Measurements from ENCODE around the gene BHLHE41. TPM values are rescaled to one million over a fixed set of nuclear protein-coding genes. Genes with fewer than 3 reads are reported as not detected.

Gene BHLHE41
- total RNA-seq, 5 donors from 2014 or later (not counting 1 experiment from before 2014, with no cell fraction given), result 0.46 to 1.7 (median 1.3) TPM; not detected in 2

- Histone ChIP-seq H3K9me3 (no peaks in the 10 kb centered on the region), H3K36me3 (ENCODE audit: control insufficient read depth in 2 of 2, extremely low read depth in 1 of 2, insufficient read depth in 1 of 2, low read length in 1 of 2) (no peaks in the 10 kb centered on the region), H3K4me1 (ENCODE audit: control insufficient read depth in 1 of 2, extremely low read depth in 1 of 2, insufficient read depth in 2 of 2, low read length in 2 of 2) (no peaks in the 10 kb centered on the region), H3K27ac (ENCODE audit: low read length) (no peak overlapping the region), H3K4me3 (ENCODE audit: control insufficient read depth in 1 of 2, extremely low read depth in 1 of 2, low read length in 1 of 2) (no peak overlapping the region), H3K27me3 (replicated peaks in 1 of 2; ENCODE audit: control insufficient read depth in 2 of 2, extremely low read depth in 1 of 2, insufficient read depth in 2 of 2, low read length in 1 of 2) (no peaks in the 10 kb centered on the region)
- Mint-ChIP-seq H3K4me1 (peaks cover 0 to 4% (median 0%) of the 10 kb centered on the region in 3 donors), H3K27me3 (no peaks in the 10 kb centered on the region), H3K9me3 (no peaks in the 10 kb centered on the region), H3K27ac (no peak overlapping the region), H3K4me3 (no peak overlapping the region), H3K36me3 (no peaks in the 10 kb centered on the region)
- ChIA-PET POLR2A (no interaction called here), CTCF (interaction anchor here in 1 of 2 donors (0.7 to 1.1 kb wide), 3 partner anchors 432 to 1293 kb away, joined by 3 to 4 read pairs (median 3); no protein-coding TSS in a partner anchor)
- DNase-seq (peak in 1 of 35 experiments; percentile 24), ATAC-seq (replicated peaks in 1 of 4) (peak in 1 of 4 experiments; percentile 84)
- WGBS (ENCODE audit: insufficient coverage), result no CpG with 5 or more reads among the region's 4 CpGs
Measured at GRCh38 chr12:26092346-26093105, 32.3 kb downstream of the BHLHE41 start.

DNA sequence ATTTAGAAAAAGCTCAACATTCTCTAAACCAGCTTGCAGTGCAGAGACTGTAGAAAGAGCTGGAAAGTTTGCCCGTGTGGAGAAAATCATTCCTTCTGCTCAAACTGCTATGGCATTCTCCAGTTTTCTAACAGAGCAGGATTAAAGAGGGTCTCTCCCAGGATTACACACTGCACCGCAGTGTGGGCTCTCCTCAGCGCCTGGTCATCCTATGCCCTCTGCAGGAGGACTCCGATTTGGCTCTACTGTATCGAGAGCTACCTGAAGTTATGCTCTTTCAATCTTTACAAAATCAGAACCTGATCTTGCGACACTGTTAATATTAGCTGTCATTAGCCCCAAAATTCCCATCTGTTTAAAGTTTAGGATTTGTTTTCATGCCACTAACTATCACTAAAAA is 33.0 kb downstream of the BHLHE41 start:
- no peak for DNase-seq
- Mint-ChIP-seq H3K36me3 (no peaks in the 10 kb centered on the region), H3K27ac (no peak overlapping the region), H3K4me3 (no peak overlapping the region), H3K27me3 (peaks cover 0 to 4% of the 10 kb centered on the region in 2 donors), H3K9me3 (no peaks in the 10 kb centered on the region), H3K4me1 (peaks cover 0 to 4% (median 0%) of the 10 kb centered on the region in 3 donors)
- ATAC-seq (replicated peaks in 1 of 4), result no peak
- ChIA-PET POLR2A (no interaction called here), CTCF (interaction anchor here in 1 of 2 donors (0.7 to 1.1 kb wide), 3 partner anchors 433 to 1294 kb away, joined by 3 to 4 read pairs (median 3); no protein-coding TSS in a partner anchor)
- WGBS (ENCODE audit: insufficient coverage), result 94% methylated on average over 3 of the region's 6 CpGs
- no peaks in the 10 kb centered on the region for H3K36me3 ChIP-seq (ENCODE audit: control insufficient read depth in 2 of 2, extremely low read depth in 1 of 2, insufficient read depth in 1 of 2, low read length in 1 of 2)
- H3K9me3 ChIP-seq, result no peaks in the 10 kb centered on the region
- no peaks in the 10 kb centered on the region for H3K4me1 ChIP-seq (ENCODE audit: control insufficient read depth in 1 of 2, extremely low read depth in 1 of 2, insufficient read depth in 2 of 2, low read length in 2 of 2)
- H3K4me3 ChIP-seq (ENCODE audit: control insufficient read depth in 1 of 2, extremely low read depth in 1 of 2, low read length in 1 of 2), result no peak overlapping the region
- H3K27me3 ChIP-seq (replicated peaks in 1 of 2; ENCODE audit: control insufficient read depth in 2 of 2, extremely low read depth in 1 of 2, insufficient read depth in 2 of 2, low read length in 1 of 2), result no peaks in the 10 kb centered on the region
- H3K27ac ChIP-seq (ENCODE audit: low read length), result no peak overlapping the region

DNA sequence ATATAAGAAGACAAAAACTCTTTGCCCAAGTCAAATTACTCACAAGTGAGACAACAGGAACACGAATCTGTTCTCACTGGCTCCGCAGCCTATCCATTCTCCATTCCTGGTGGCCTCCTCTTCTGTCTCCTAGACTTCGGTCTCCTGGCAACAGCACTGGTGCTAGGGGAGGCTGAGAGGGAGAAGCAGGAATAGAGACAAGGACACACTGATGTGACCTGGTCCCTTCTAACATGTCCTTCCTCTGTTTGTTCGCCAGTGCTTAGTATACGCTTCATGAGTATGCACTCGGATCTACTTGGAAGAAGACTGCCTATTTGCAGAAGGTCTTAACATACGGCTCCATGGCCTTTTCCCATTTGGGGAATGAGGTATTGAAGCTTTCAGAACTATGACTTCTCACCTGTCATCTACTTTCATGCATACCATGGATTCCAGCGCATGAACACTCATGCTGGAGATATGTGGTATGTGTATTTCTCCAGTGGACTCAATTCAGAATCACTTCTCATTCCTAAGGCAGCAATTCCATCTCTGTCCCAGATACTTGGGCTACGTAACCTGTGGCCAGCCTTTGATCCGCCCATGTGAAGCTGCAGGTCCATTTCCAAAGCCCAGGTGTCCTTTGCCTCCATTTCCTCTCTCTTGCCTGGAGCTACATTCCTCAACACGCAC is 33.9 kb downstream of the BHLHE41 start:
- Mint-ChIP-seq H3K36me3 (no peaks in the 10 kb centered on the region), H3K4me1 (peaks cover 0 to 4% (median 0%) of the 10 kb centered on the region in 3 donors), H3K27ac (no peak overlapping the region), H3K9me3 (no peaks in the 10 kb centered on the region), H3K27me3 (peaks cover 0 to 6% of the 10 kb centered on the region in 2 donors), H3K4me3 (no peak overlapping the region)
- Histone ChIP-seq H3K9me3 (no peaks in the 10 kb centered on the region), H3K4me3 (ENCODE audit: control insufficient read depth in 1 of 2, extremely low read depth in 1 of 2, low read length in 1 of 2) (no peak overlapping the region), H3K4me1 (ENCODE audit: control insufficient read depth in 1 of 2, extremely low read depth in 1 of 2, insufficient read depth in 2 of 2, low read length in 2 of 2) (no peaks in the 10 kb centered on the region), H3K27ac (ENCODE audit: low read length) (no peak overlapping the region), H3K27me3 (replicated peaks in 1 of 2; ENCODE audit: control insufficient read depth in 2 of 2, extremely low read depth in 1 of 2, insufficient read depth in 2 of 2, low read length in 1 of 2) (no peaks in the 10 kb centered on the region), H3K36me3 (ENCODE audit: control insufficient read depth in 2 of 2, extremely low read depth in 1 of 2, insufficient read depth in 1 of 2, low read length in 1 of 2) (no peaks in the 10 kb centered on the region)
- POLR2A ChIA-PET, result no interaction called here
- ATAC-seq (replicated peaks in 1 of 4), result no peak
- 74% methylated on average over 5 of the region's 11 CpGs for WGBS (ENCODE audit: insufficient coverage)
- DNase-seq, result no peak
- CTCF ChIA-PET, result interaction anchor here in 1 of 2 donors (1.1 kb wide), 1 partner anchor 611 kb away, joined by 4 read pairs; no protein-coding TSS in a partner anchor

DNA sequence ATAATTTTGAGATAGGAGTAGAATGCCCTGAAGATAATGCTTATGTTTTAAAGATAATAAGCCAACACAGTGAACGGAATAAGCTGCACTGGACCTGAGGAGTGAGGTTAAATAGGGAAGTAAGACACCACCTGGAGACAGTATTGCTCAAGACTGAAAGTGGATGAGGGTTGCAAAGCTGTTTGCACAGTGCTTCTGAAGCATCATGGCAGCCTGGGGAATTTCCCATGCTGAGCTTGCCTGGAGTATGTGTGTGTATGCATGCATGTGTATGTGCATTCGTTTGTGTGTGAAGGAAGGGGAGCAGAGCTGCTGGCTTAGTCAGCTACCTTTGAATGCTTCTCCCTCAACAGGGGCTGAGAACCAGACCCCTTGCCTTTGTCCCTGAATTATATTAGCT is 35.8 kb downstream of the BHLHE41 start:
- H3K36me3 ChIP-seq (ENCODE audit: control insufficient read depth in 2 of 2, extremely low read depth in 1 of 2, insufficient read depth in 1 of 2, low read length in 1 of 2), result no peaks in the 10 kb centered on the region
- H3K27me3 ChIP-seq (replicated peaks in 1 of 2; ENCODE audit: control insufficient read depth in 2 of 2, extremely low read depth in 1 of 2, insufficient read depth in 2 of 2, low read length in 1 of 2), result no peaks in the 10 kb centered on the region
- no peaks in the 10 kb centered on the region for H3K4me1 ChIP-seq (ENCODE audit: control insufficient read depth in 1 of 2, extremely low read depth in 1 of 2, insufficient read depth in 2 of 2, low read length in 2 of 2)
- POLR2A ChIA-PET, result interaction anchor here in 1 of 2 donors (0.6 kb wide), 1 partner anchor 1690 kb away, joined by 3 read pairs; no protein-coding TSS in a partner anchor
- Mint-ChIP-seq H3K4me3 (no peak overlapping the region), H3K36me3 (no peaks in the 10 kb centered on the region), H3K27me3 (peaks cover 0 to 6% of the 10 kb centered on the region in 2 donors), H3K4me1 (peaks cover 0 to 4% (median 0%) of the 10 kb centered on the region in 3 donors), H3K9me3 (no peaks in the 10 kb centered on the region), H3K27ac (no peak overlapping the region)
- H3K4me3 ChIP-seq (ENCODE audit: control insufficient read depth in 1 of 2, extremely low read depth in 1 of 2, low read length in 1 of 2), result no peak overlapping the region
- H3K27ac ChIP-seq (ENCODE audit: low read length), result no peak overlapping the region
- H3K9me3 ChIP-seq, result no peaks in the 10 kb centered on the region
- CTCF ChIA-PET, result no interaction called here
- WGBS (ENCODE audit: insufficient coverage), result 60% methylated on average over 1 of the region's 2 CpGs
- no peak for ATAC-seq (replicated peaks in 1 of 4)
- no peak for DNase-seq

GRCh38 chr12:26086936-26087335 is 37.9 kb downstream of the BHLHE41 start:
- WGBS (ENCODE audit: insufficient coverage), result no CpG with 5 or more reads among the region's 1 CpG

DNA sequence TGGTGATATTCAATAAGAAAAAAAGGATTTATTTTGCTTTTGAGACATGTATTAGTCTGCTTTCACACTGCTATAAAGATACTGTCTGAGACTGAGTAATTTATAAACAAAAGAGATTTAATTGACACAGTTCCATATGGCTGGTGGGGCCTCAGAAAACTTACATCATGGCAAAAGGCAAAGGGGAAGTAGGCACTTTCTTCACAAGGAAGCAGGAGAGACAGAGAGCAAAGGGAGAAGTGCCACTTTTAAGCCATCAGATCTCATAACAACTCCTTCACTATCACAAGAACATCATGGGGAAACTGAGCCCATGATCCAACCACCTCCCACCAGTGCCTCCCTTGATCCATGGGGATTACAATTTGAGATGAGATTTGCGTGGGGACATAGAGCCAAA is 43.9 kb downstream of the BHLHE41 start:
- no peaks in the 10 kb centered on the region for H3K27me3 ChIP-seq (replicated peaks in 1 of 2; ENCODE audit: control insufficient read depth in 2 of 2, extremely low read depth in 1 of 2, insufficient read depth in 2 of 2, low read length in 1 of 2)
- Mint-ChIP-seq H3K36me3 (no peaks in the 10 kb centered on the region), H3K27me3 (peaks cover 0 to 3% of the 10 kb centered on the region in 2 donors), H3K9me3 (peaks cover 0 to 7% (median 6%) of the 10 kb centered on the region in 3 donors), H3K27ac (no peak overlapping the region), H3K4me3 (no peak overlapping the region), H3K4me1 (no peaks in the 10 kb centered on the region)
- no peak overlapping the region for H3K4me3 ChIP-seq (ENCODE audit: control insufficient read depth in 1 of 2, extremely low read depth in 1 of 2, low read length in 1 of 2)
- no peak overlapping the region for H3K27ac ChIP-seq (ENCODE audit: low read length)
- H3K36me3 ChIP-seq (ENCODE audit: control insufficient read depth in 2 of 2, extremely low read depth in 1 of 2, insufficient read depth in 1 of 2, low read length in 1 of 2), result no peaks in the 10 kb centered on the region
- no peaks in the 10 kb centered on the region for H3K4me1 ChIP-seq (ENCODE audit: control insufficient read depth in 1 of 2, extremely low read depth in 1 of 2, insufficient read depth in 2 of 2, low read length in 2 of 2)
- H3K9me3 ChIP-seq, result no peaks in the 10 kb centered on the region
- ATAC-seq (replicated peaks in 1 of 4) (no peak), DNase-seq (no peak)
- ChIA-PET POLR2A (no interaction called here), CTCF (no interaction called here)
- WGBS (ENCODE audit: insufficient coverage), result no CpG with 5 or more reads among the region's 1 CpG

More at GRCh38 chr12:26086936-26087335, 37.9 kb downstream of the BHLHE41 start:
- Mint-ChIP-seq H3K27me3 (peaks cover 0 to 6% of the 10 kb centered on the region in 2 donors), H3K27ac (no peak overlapping the region), H3K4me1 (no peaks in the 10 kb centered on the region), H3K4me3 (no peak overlapping the region), H3K9me3 (peaks cover 0 to 7% (median 6%) of the 10 kb centered on the region in 3 donors), H3K36me3 (no peaks in the 10 kb centered on the region)
- no peaks in the 10 kb centered on the region for H3K27me3 ChIP-seq (replicated peaks in 1 of 2; ENCODE audit: control insufficient read depth in 2 of 2, extremely low read depth in 1 of 2, insufficient read depth in 2 of 2, low read length in 1 of 2)
- POLR2A ChIA-PET, result no interaction called here
- H3K27ac ChIP-seq (ENCODE audit: low read length), result no peak overlapping the region
- no peak overlapping the region for H3K4me3 ChIP-seq (ENCODE audit: control insufficient read depth in 1 of 2, extremely low read depth in 1 of 2, low read length in 1 of 2)
- H3K36me3 ChIP-seq (ENCODE audit: control insufficient read depth in 2 of 2, extremely low read depth in 1 of 2, insufficient read depth in 1 of 2, low read length in 1 of 2), result no peaks in the 10 kb centered on the region
- DNase-seq, result no peak
- CTCF ChIA-PET, result no interaction called here
- H3K9me3 ChIP-seq, result no peaks in the 10 kb centered on the region
- no peaks in the 10 kb centered on the region for H3K4me1 ChIP-seq (ENCODE audit: control insufficient read depth in 1 of 2, extremely low read depth in 1 of 2, insufficient read depth in 2 of 2, low read length in 2 of 2)
- no peak for ATAC-seq (replicated peaks in 1 of 4)

Data from T-cell (primary cell).